ENCODE measurements around the gene GPR139.

Gene GPR139

DNA sequence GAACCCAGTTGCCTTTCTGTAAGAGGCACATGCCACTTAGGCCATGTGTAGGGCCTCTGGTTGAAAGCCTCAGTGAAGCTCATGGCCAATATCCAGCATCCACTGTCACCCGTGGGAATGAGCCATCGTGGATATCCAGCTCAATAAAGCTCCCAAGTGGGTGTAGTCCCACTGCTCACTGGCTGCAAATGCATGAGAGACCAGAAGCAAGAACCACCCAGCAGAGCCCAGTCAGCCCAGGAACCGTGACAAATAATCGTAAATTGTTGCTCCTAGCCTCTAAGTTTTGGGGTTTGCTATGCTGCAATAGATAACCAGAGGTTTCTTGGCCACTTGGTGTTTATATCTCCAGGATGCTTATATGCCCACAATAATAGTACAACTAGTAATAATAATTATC, 33.7 kb downstream of the GPR139 start:
- Histone ChIP-seq H3K9me3 (ENCODE audit: control insufficient read depth, insufficient read depth, low read length) (no peaks in the 10 kb centered on the region), H3K36me3 (ENCODE audit: insufficient read depth, low read length) (no peaks in the 10 kb centered on the region), H3K9ac (ENCODE audit: low read depth, low read length) (no peak overlapping the region), H3K4me1 (ENCODE audit: insufficient read depth, low read length) (peaks cover 7% of the 10 kb centered on the region; the same call in 1 of the 2 replicates)

DNA sequence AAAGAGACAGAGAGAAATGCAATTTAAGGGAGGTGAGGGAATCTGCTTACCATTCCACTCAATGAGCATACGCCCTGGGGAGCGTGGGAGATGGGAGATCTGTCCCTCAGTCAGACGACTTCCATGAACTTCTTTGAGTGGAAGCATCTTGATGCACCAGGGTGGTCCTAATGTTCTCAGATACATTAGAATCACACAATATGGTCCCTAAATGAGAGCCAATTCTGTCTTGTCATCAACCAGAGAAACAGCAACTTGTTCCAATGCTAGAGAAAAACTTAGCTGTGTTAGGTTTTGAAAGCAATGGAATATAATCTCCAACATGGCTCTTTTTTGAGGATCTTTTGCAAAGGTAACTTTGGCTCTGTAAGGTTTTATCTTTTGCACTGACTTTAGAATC, 44.1 kb downstream of the GPR139 start:
- Histone ChIP-seq H3K36me3 (ENCODE audit: insufficient read depth, low read length) (no peaks in the 10 kb centered on the region), H3K4me1 (ENCODE audit: insufficient read depth, low read length) (no peaks in the 10 kb centered on the region), H3K9ac (ENCODE audit: low read depth, low read length) (no peak overlapping the region), H3K9me3 (ENCODE audit: control insufficient read depth, insufficient read depth, low read length) (no peaks in the 10 kb centered on the region)

DNA sequence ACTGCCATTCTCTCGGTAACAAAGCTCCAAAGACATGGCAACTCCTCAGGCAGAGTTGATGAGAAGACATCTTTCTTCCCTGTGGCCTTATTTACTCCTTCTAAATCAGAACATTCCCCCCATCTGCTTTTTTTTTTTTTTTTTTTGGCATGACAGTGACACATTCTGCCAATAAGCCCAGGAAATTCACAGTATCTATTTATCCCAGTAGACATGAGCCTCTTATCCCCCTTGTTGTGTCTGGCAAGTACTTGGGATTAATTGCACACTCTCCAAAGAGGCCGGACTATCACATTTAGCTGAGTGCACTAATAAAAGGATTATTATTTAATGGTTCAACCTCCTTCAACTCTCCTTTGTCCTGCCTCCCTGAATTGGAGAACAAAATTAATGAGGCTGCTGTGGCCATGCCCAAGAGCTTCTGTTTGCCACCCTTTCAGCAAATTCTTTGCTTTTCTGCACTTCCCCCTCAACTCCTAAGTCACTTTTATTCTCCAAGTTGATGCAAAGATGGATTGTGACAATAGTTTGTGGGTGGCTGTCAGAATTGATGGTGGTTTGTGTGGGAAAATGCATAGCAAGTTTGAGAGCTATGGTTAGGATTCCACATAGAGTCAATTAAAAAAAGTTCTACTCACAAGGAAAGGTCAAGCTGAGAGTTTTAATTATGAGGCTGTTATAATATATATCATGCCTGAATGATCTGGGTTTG, 47.2 kb downstream of the GPR139 start:
- no peaks in the 10 kb centered on the region for H3K4me1 ChIP-seq (ENCODE audit: insufficient read depth, low read length)
- H3K9ac ChIP-seq (ENCODE audit: low read depth, low read length): no peak overlapping the region
- no peaks in the 10 kb centered on the region for H3K36me3 ChIP-seq (ENCODE audit: insufficient read depth, low read length)
- H3K9me3 ChIP-seq (ENCODE audit: control insufficient read depth, insufficient read depth, low read length): no peaks in the 10 kb centered on the region

GRCh38 chr16:20023190-20023589, 50.5 kb downstream of the GPR139 start:
- H3K36me3 ChIP-seq (ENCODE audit: insufficient read depth, low read length): no peaks in the 10 kb centered on the region
- no peak overlapping the region for H3K9ac ChIP-seq (ENCODE audit: low read depth, low read length)
- H3K4me1 ChIP-seq (ENCODE audit: insufficient read depth, low read length): no peaks in the 10 kb centered on the region
- no peaks in the 10 kb centered on the region for H3K9me3 ChIP-seq (ENCODE audit: control insufficient read depth, insufficient read depth, low read length)

GRCh38 chr16:20020976-20021375, 52.7 kb downstream of the GPR139 start:
- Histone ChIP-seq H3K36me3 (ENCODE audit: insufficient read depth, low read length) (no peaks in the 10 kb centered on the region), H3K9ac (ENCODE audit: low read depth, low read length) (no peak overlapping the region), H3K9me3 (ENCODE audit: control insufficient read depth, insufficient read depth, low read length) (no peaks in the 10 kb centered on the region), H3K4me1 (ENCODE audit: insufficient read depth, low read length) (no peaks in the 10 kb centered on the region; the same call in 1 of the 2 replicates)

GRCh38 chr16:20020083-20020482, 53.6 kb downstream of the GPR139 start:
- Histone ChIP-seq H3K4me1 (ENCODE audit: insufficient read depth, low read length) (no peaks in the 10 kb centered on the region; the same call in 1 of the 2 replicates), H3K9ac (ENCODE audit: low read depth, low read length) (no peak overlapping the region), H3K9me3 (ENCODE audit: control insufficient read depth, insufficient read depth, low read length) (no peaks in the 10 kb centered on the region), H3K36me3 (ENCODE audit: insufficient read depth, low read length) (no peaks in the 10 kb centered on the region)

DNA sequence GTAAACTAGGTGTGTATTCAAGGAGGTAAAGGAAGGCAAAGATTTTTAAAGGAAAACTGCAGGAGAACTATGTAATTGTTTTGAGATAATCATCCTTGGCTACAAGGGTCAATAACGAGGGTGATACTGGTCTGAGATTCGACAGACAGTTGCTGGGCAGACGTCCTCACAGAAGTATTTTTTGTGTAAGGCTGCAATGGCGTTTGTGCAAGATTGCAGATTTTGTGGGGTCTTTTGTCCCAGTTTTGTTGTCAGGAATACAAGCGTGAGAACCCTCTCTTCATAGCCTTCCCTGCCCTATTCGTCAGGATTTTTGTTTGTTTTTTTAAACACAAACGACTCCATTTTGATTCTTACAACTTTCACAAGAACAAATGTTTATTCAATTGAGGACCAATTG, 57.5 kb downstream of the GPR139 start:
- Histone ChIP-seq H3K4me1 (ENCODE audit: insufficient read depth, low read length) (no peaks in the 10 kb centered on the region; the same call in 1 of the 2 replicates), H3K36me3 (ENCODE audit: insufficient read depth, low read length) (no peaks in the 10 kb centered on the region), H3K9ac (ENCODE audit: low read depth, low read length) (no peak overlapping the region), H3K9me3 (ENCODE audit: control insufficient read depth, insufficient read depth, low read length) (no peaks in the 10 kb centered on the region)

- Histone ChIP-seq H3K36me3 (ENCODE audit: insufficient read depth, low read length) (no peaks in the 10 kb centered on the region), H3K4me1 (ENCODE audit: insufficient read depth, low read length) (peaks cover 6% of the 10 kb centered on the region; the same call in 1 of the 2 replicates), H3K9me3 (ENCODE audit: control insufficient read depth, insufficient read depth, low read length) (no peaks in the 10 kb centered on the region; the same call in 1 of the 2 replicates), H3K9ac (ENCODE audit: low read depth, low read length) (no peak overlapping the region)
Observed at GRCh38 chr16:20004931-20005330, 68.8 kb downstream of the GPR139 start.

DNA sequence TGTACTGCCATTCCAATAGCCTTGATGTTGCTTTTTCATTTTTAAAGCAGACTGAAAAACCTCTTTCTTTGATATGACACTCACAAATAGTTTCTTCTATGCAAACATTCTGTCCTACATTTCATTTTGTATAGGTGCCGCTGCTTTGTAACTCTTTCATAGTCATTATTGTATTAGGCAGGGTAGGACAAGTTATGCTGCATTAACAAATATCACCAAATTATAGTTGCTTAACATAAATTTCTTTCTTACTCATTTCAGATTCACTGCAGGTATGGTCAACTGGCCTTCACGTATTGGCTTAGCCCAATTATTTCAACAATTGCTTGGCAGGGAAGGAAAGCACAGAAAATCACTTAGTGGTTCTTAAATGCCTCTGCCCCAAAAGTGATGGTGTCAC, 70.8 kb downstream of the GPR139 start:
- Histone ChIP-seq H3K9me3 (ENCODE audit: control insufficient read depth, insufficient read depth, low read length) (no peaks in the 10 kb centered on the region; the same call in 1 of the 2 replicates), H3K4me1 (ENCODE audit: insufficient read depth, low read length) (peaks cover 6% of the 10 kb centered on the region; the same call in 1 of the 2 replicates), H3K9ac (ENCODE audit: low read depth, low read length) (no peak overlapping the region), H3K36me3 (ENCODE audit: insufficient read depth, low read length) (no peaks in the 10 kb centered on the region)

DNA sequence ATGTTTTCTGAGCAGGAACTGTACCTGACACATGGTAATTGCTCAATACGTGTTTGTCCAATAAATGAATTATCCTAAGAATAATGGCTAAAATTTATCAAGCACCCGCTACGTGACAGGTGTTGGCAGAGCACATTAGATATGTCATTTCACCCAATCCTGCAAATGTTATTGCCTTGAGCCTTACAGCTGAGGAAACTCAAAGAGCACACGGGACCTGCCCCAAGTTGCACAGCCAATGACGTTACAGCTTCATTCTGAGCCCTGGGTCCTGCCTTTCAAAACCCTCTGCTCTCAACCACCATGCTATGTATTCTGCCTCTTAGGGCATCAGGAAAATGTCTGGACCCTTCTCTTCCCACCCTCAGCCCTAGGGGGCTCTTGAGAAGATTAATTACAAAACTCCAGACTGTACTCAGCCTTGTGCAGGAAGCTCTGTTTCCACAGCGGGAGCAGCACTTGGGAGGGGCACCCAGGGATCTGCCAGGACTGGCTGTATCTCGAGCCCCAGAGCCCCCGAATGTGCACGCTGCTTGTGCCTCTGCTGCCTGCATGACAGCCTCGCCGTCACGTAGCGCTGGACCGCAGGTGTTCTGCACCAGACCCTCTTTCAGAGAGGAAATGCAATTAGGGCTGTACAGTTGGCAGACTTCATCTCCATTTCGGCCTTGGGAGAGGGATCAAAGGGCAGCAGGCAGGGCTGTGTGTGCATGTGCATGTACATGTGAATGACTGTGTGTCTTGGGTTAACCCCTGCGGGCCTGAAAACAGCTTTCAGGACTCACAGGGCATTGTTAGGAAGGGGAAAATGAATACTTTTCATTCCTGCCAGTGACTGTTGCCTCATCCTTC, 71.6 kb downstream of the GPR139 start:
- Histone ChIP-seq H3K9me3 (ENCODE audit: control insufficient read depth, insufficient read depth, low read length) (no peaks in the 10 kb centered on the region; the same call in 1 of the 2 replicates), H3K4me1 (ENCODE audit: insufficient read depth, low read length) (peaks cover 6% of the 10 kb centered on the region; the same call in 1 of the 2 replicates), H3K9ac (ENCODE audit: low read depth, low read length) (no peak overlapping the region), H3K36me3 (ENCODE audit: insufficient read depth, low read length) (no peaks in the 10 kb centered on the region)

- no peaks in the 10 kb centered on the region for H3K36me3 ChIP-seq (ENCODE audit: insufficient read depth, low read length)
- H3K9me3 ChIP-seq (ENCODE audit: control insufficient read depth, insufficient read depth, low read length): no peaks in the 10 kb centered on the region
- no peaks in the 10 kb centered on the region for H3K4me1 ChIP-seq (ENCODE audit: insufficient read depth, low read length)
- H3K9ac ChIP-seq (ENCODE audit: low read depth, low read length): no peak overlapping the region
Observed at GRCh38 chr16:19997734-19998133, 76.0 kb downstream of the GPR139 start.

GRCh38 chr16:19997264-19997663, 76.4 kb downstream of the GPR139 start:
- no peak overlapping the region for H3K9ac ChIP-seq (ENCODE audit: low read depth, low read length)
- H3K4me1 ChIP-seq (ENCODE audit: insufficient read depth, low read length): no peaks in the 10 kb centered on the region
- no peaks in the 10 kb centered on the region for H3K36me3 ChIP-seq (ENCODE audit: insufficient read depth, low read length)
- H3K9me3 ChIP-seq (ENCODE audit: control insufficient read depth, insufficient read depth, low read length): no peaks in the 10 kb centered on the region

DNA sequence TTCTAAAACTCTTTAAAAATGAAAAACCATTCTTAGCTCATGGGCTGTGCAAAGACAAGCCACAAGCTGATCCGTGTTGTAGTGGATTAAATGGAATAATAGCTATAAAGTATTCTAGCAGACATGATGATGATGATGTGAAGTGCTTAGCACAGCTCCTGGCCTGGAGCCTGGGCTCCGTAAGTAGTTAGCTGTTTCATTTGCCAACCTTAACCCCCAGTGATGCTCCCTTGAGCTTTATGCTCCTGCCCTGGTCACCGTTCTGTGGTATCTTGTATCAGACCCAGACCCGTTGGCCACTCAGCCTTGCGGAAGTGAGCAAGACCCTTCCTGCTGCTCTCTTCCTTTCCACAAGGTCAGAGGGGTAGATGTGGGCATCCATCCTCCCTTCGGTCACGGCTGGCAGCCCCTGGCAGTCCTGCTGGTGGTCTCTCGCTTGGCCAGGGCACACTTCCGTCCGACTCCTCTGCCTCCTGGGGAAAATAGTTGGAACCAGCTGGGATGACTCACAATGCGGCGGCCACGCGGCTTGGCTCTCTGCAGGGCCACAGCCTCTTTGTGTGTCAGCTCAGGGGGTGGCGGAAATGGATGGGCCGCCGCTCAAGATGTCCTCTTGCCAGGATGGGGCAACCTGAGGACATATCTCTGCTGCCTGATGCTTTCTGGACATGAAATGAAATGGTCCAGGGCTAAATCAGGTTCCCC, 79.1 kb downstream of the GPR139 start:
- Histone ChIP-seq H3K9ac (ENCODE audit: low read depth, low read length) (no peak overlapping the region), H3K36me3 (ENCODE audit: insufficient read depth, low read length) (no peaks in the 10 kb centered on the region), H3K9me3 (ENCODE audit: control insufficient read depth, insufficient read depth, low read length) (no peaks in the 10 kb centered on the region), H3K4me1 (ENCODE audit: insufficient read depth, low read length) (no peaks in the 10 kb centered on the region)

GRCh38 chr16:19991614-19992013, 82.1 kb downstream of the GPR139 start:
- no peaks in the 10 kb centered on the region for H3K36me3 ChIP-seq (ENCODE audit: insufficient read depth, low read length)
- H3K4me1 ChIP-seq (ENCODE audit: insufficient read depth, low read length): no peaks in the 10 kb centered on the region
- H3K9ac ChIP-seq (ENCODE audit: low read depth, low read length): no peak overlapping the region
- H3K9me3 ChIP-seq (ENCODE audit: control insufficient read depth, insufficient read depth, low read length): 0 out of 2 replicates have a peak, but pooled peaks cover 3% of the 10 kb centered on the region

Data from ES-I3 (cell line).